Measurements from ENCODE around the gene EXOSC7. TPM values are rescaled to one million over a fixed set of nuclear protein-coding genes. Genes with fewer than 3 reads are reported as not detected.

EXOSC7 gene
- polyA plus RNA-seq, 1 donor from 2014 or later: 87.5 TPM

DNA sequence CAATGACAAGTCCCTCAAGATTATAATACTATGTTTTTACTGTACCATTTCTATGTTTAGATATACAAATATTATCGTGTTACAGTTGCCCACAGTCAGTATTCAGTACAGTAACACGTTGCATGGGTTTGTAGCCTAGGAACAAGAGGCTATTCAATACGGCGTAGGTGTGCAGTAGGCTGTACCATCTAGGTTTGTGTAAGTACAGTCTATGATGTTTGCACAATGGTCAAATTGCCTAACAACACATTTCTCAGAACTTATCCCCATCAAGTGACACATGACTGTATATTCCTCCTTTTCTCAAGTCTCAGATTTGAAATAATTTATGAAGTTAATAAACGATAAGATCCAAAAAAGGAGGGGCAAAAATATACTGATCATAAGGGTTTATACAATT is 21.7 kb upstream of the EXOSC7 start:
- no peaks in the 10 kb centered on the region for H3K79me2 ChIP-seq (replicated peaks; ENCODE audit: insufficient read depth, low read length)
- no peak overlapping the region for H3K4me2 ChIP-seq (ENCODE audit: low read length)
- no peak for TF ChIP-seq POLR2AphosphoS5 (IDR thresholded peaks at IDR 0.05)
- no peak for TF ChIP-seq SMC3 (conservative IDR thresholded peaks at IDR 0.05; ENCODE audit: poor library complexity)
- no peak for TF ChIP-seq TAF1 (IDR thresholded peaks at IDR 0.05; ENCODE audit: low read depth)
- TF ChIP-seq, protein P1, sequence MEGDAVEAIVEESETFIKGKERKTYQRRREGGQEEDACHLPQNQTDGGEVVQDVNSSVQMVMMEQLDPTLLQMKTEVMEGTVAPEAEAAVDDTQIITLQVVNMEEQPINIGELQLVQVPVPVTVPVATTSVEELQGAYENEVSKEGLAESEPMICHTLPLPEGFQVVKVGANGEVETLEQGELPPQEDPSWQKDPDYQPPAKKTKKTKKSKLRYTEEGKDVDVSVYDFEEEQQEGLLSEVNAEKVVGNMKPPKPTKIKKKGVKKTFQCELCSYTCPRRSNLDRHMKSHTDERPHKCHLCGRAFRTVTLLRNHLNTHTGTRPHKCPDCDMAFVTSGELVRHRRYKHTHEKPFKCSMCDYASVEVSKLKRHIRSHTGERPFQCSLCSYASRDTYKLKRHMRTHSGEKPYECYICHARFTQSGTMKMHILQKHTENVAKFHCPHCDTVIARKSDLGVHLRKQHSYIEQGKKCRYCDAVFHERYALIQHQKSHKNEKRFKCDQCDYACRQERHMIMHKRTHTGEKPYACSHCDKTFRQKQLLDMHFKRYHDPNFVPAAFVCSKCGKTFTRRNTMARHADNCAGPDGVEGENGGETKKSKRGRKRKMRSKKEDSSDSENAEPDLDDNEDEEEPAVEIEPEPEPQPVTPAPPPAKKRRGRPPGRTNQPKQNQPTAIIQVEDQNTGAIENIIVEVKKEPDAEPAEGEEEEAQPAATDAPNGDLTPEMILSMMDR (IDR thresholded peaks at IDR 0.05; ENCODE audit: poor library complexity, severe bottlenecking): no peak
- no peak for TF ChIP-seq RAD21 (conservative IDR thresholded peaks at IDR 0.05)
- H3K36me3 ChIP-seq (ENCODE audit: insufficient read depth, low read length): no peaks in the 10 kb centered on the region
- no peaks in the 10 kb centered on the region for H3K9me2 ChIP-seq (ENCODE audit: insufficient read depth, low read length)
- no peak overlapping the region for H3K27ac ChIP-seq (ENCODE audit: low read length)
- H3K9ac ChIP-seq (ENCODE audit: low read length): no peak overlapping the region
- H3K27me3 ChIP-seq (ENCODE audit: insufficient read depth, low read depth, low read length): no peaks in the 10 kb centered on the region
- no peak overlapping the region for H3K4me3 ChIP-seq (ENCODE audit: low read length)
- H3K9me3 ChIP-seq (ENCODE audit: low read length): no peaks in the 10 kb centered on the region
- no peaks in the 10 kb centered on the region for H4K20me1 ChIP-seq (ENCODE audit: insufficient read depth)
- no peaks in the 10 kb centered on the region for H3F3A ChIP-seq (ENCODE audit: insufficient read depth, low read length, poor library complexity, severe bottlenecking)
- no peak overlapping the region for H2AFZ ChIP-seq (ENCODE audit: low read depth, low read length)

DNA sequence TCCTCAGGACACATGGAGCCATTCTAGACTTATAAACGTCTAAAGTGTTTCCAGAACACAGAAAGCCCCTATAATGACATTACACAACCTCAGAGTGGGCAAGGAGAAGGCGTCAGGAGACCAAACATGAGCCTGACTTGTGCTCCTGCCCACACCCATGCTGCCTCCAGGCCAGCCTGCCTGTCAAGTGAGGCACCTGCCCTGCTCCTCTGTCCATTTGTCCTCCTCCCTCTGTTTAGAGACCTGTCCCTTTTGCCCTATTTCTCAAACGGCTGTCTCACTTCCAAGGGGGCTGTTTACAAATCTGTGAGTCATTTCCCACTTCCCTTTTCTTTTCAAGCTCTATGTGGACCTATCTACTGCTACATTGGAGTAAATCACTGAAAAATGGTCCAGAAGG is 21.1 kb upstream of the EXOSC7 start:
- TF ChIP-seq TAF1 (IDR thresholded peaks at IDR 0.05; ENCODE audit: low read depth) (no peak), POLR2AphosphoS5 (IDR thresholded peaks at IDR 0.05) (no peak), MXI1 (conservative IDR thresholded peaks at IDR 0.05; ENCODE audit: poor library complexity, severe bottlenecking) (no peak), EZH2 (IDR thresholded peaks at IDR 0.05; ENCODE audit: borderline replicate concordance, insufficient read depth, low read length, poor library complexity, severe bottlenecking) (no peak), SMC3 (conservative IDR thresholded peaks at IDR 0.05; ENCODE audit: poor library complexity) (no peak), EP300 (conservative IDR thresholded peaks at IDR 0.05; ENCODE audit: poor library complexity, severe bottlenecking) (no peak), RAD21 (conservative IDR thresholded peaks at IDR 0.05) (no peak)
- TF ChIP-seq, protein P2, sequence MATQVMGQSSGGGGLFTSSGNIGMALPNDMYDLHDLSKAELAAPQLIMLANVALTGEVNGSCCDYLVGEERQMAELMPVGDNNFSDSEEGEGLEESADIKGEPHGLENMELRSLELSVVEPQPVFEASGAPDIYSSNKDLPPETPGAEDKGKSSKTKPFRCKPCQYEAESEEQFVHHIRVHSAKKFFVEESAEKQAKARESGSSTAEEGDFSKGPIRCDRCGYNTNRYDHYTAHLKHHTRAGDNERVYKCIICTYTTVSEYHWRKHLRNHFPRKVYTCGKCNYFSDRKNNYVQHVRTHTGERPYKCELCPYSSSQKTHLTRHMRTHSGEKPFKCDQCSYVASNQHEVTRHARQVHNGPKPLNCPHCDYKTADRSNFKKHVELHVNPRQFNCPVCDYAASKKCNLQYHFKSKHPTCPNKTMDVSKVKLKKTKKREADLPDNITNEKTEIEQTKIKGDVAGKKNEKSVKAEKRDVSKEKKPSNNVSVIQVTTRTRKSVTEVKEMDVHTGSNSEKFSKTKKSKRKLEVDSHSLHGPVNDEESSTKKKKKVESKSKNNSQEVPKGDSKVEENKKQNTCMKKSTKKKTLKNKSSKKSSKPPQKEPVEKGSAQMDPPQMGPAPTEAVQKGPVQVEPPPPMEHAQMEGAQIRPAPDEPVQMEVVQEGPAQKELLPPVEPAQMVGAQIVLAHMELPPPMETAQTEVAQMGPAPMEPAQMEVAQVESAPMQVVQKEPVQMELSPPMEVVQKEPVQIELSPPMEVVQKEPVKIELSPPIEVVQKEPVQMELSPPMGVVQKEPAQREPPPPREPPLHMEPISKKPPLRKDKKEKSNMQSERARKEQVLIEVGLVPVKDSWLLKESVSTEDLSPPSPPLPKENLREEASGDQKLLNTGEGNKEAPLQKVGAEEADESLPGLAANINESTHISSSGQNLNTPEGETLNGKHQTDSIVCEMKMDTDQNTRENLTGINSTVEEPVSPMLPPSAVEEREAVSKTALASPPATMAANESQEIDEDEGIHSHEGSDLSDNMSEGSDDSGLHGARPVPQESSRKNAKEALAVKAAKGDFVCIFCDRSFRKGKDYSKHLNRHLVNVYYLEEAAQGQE (IDR thresholded peaks at IDR 0.05; ENCODE audit: borderline replicate concordance): no peak
- TF ChIP-seq, protein P1 (IDR thresholded peaks at IDR 0.05; ENCODE audit: poor library complexity, severe bottlenecking): no peak
- H3K9me3 ChIP-seq (ENCODE audit: low read length): no peaks in the 10 kb centered on the region
- no peaks in the 10 kb centered on the region for H3K27me3 ChIP-seq (ENCODE audit: insufficient read depth, low read depth, low read length)
- no peak overlapping the region for H3K27ac ChIP-seq (ENCODE audit: low read length)
- no peak overlapping the region for H3K4me2 ChIP-seq (ENCODE audit: low read length)
- no peaks in the 10 kb centered on the region for H3K79me2 ChIP-seq (replicated peaks; ENCODE audit: insufficient read depth, low read length)
- H3K4me3 ChIP-seq (ENCODE audit: low read length): no peak overlapping the region
- no peaks in the 10 kb centered on the region for H4K20me1 ChIP-seq (ENCODE audit: insufficient read depth)
- H3K9me2 ChIP-seq (ENCODE audit: insufficient read depth, low read length): no peaks in the 10 kb centered on the region
- H3F3A ChIP-seq (ENCODE audit: insufficient read depth, low read length, poor library complexity, severe bottlenecking): no peaks in the 10 kb centered on the region
- H3K36me3 ChIP-seq (ENCODE audit: insufficient read depth, low read length): no peaks in the 10 kb centered on the region
- no peak overlapping the region for H3K9ac ChIP-seq (ENCODE audit: low read length)
- no peak overlapping the region for H2AFZ ChIP-seq (ENCODE audit: low read depth, low read length)
